ENCODE data around the gene SOX30. TPM values are rescaled to one million over a fixed set of nuclear protein-coding genes. Genes with fewer than 3 reads are reported as not detected.

SOX30 gene
- total RNA-seq, 1 experiment from 2014 or later, result 0.42 TPM

DNA sequence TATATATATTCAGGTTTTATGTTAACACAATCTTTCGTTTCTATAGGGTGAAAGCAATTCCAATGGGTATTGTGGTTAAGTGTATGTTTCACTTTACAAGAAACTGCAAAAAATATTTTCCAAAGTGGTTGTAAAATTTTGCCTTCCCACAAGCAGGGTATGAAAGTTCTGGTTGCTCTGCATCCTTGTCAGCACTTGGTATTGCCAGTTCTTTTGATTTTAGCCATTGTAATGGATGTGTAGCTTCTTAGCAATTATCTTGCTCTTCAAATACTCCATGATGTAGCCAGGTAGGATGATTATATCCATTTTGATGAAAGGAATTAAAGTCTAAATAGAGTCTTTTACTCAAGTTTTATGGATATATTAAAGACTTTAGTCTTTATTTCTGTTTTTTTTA, 67.6 kb downstream of the SOX30 start:
- no peaks in the 10 kb centered on the region for H3K36me3 ChIP-seq (replicated peaks; ENCODE audit: control insufficient read depth, insufficient read depth, low read length)
- no peak overlapping the region for H3K4me3 ChIP-seq (ENCODE audit: insufficient read depth, low read depth, low read length)
- H3K27me3 ChIP-seq (ENCODE audit: control insufficient read depth, insufficient read depth, low read length), result no peaks in the 10 kb centered on the region
- DNase-seq, result no peak

DNA sequence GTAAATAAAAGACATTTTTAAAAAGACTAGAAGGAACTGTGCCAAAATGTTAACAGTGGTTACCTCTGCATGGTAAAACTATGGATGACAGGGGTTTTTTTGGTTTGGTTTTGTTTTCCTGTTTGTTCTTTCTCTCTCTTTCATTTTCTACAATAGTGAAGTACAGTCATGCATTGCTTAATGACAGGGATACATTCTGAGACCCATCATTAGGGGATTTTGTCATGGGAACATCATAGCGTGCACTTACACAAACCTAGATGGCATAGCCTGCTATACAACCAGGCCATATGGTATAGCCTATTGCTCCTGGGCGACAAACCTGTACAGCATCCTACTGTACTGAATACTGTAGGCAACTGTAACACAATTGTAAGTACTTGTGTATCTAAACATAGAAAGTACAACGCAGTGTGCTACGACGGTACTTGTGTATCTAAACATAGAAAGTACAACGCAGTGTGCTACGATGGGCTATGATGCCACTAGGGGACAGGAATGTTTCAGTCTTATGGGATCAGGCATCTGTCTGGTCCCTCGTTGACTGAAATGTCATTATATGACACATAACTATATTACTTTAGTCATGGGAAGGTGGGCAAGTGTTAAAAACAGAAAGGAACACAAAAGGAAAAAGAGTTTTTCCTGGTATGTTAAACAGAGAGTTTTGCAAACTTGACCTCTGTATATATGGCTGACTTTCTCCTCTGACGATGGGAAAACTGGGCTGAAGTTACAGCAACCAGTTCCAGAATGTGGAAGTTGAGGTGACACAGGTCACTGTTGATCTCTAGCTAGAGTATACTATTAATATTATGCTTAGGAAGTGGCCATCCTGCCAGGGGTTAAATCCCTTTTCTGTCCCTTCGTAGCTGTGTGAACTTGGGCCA, 69.3 kb downstream of the SOX30 start:
- Histone ChIP-seq H3K36me3 (replicated peaks; ENCODE audit: control insufficient read depth, insufficient read depth, low read length) (no peaks in the 10 kb centered on the region), H3K27me3 (ENCODE audit: control insufficient read depth, insufficient read depth, low read length) (no peaks in the 10 kb centered on the region), H3K4me3 (ENCODE audit: insufficient read depth, low read depth, low read length) (no peak overlapping the region)
- no peak for DNase-seq

DNA sequence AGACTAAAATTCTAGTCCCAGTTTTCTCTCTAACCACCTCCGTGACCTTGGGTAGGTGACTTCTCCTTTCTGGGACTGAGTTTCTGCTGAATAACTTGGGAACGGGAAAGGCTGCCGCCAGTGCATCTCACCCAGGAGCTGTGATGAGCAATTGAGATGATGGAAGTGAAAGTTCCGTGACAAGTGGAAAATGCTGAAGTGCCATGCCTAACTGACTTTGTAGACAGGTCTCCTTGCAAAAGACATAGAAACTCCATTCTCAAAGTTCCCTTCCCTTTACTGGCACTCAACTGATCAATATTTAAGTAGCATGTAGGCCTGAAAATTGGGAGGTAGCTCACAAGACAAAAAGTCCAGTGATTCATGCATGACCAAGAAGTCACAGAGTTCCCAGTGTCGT, 70.3 kb downstream of the SOX30 start:
- DNase-seq, result no peak
- Histone ChIP-seq H3K4me3 (ENCODE audit: insufficient read depth, low read depth, low read length) (no peak overlapping the region), H3K36me3 (replicated peaks; ENCODE audit: control insufficient read depth, insufficient read depth, low read length) (no peaks in the 10 kb centered on the region), H3K27me3 (ENCODE audit: control insufficient read depth, insufficient read depth, low read length) (no peaks in the 10 kb centered on the region)

DNA sequence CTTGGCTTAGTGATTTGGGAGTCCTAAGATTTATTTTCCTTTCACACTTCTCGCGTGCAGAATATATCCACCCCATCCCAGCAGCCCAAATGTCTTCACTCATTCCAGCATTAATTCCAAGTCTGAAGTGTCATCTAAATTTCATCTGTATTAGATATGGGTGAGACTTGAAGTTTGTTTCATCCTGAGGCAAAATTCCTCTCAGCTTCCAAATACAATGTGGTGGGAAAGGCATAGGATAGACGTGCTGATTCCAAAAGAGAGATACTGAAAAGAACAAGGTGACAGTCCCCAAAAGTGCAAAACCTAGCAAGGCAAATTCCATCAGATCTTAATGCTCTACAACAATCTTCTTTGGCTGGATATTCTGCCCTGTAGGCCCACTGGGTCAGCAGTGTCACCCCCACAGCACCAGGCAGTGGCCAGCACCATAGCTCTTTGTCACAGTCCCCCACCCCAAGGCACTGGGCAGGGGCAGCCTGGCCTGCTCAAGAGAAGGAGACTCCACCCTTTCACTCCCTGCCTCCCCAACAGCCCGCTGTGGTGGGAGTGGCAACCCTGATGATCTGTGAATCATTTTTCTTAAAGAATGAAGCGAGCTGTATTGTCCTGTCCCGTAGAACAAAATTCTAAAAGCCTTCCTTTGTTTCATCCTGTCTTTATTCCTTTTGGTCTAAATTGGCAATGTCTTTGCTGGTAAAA, 74.0 kb downstream of the SOX30 start:
- Histone ChIP-seq H3K36me3 (replicated peaks; ENCODE audit: control insufficient read depth, insufficient read depth, low read length) (no peaks in the 10 kb centered on the region), H3K4me3 (ENCODE audit: insufficient read depth, low read depth, low read length) (no peak overlapping the region), H3K27me3 (ENCODE audit: control insufficient read depth, insufficient read depth, low read length) (peaks cover 6% of the 10 kb centered on the region)
- no peak for DNase-seq

DNA sequence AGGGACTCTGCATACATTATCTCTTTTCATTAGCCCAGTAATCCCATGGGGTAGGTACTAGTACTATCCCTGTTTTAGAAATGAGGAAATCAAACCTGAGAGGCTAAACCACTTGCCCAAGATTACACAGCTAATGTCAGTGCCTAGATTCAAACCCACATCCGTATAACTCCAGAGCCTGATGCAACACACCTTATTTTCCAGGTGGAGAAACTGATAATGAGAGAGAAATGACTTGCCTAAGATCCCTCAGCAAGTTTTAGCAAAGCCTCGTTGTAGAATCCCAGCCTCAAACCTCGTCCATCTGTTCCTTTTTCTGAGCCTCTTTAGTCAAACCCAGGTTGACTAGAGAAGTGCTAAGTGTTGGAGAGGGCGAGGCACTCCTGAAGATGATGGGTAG, 75.6 kb downstream of the SOX30 start:
- Histone ChIP-seq H3K4me3 (ENCODE audit: insufficient read depth, low read depth, low read length) (no peak overlapping the region), H3K27me3 (ENCODE audit: control insufficient read depth, insufficient read depth, low read length) (peaks cover 6% of the 10 kb centered on the region), H3K36me3 (replicated peaks; ENCODE audit: control insufficient read depth, insufficient read depth, low read length) (no peaks in the 10 kb centered on the region)
- DNase-seq, result no peak

Other genes starting within 250 kb of the SOX30 start
- gene NIPAL4, start 192.2 kb downstream of the SOX30 start, total RNA-seq (2014; rRNA removed; shearing (Covaris generic)), result not detected in 2 replicates
- 37.7 and 53.1 TPM in 2 replicates for gene ADAM19, start 76.7 kb downstream of the SOX30 start, total RNA-seq (2014; rRNA removed; shearing (Covaris generic))
- gene C5orf52, start 19.1 kb upstream of the SOX30 start, total RNA-seq (2014; rRNA removed; shearing (Covaris generic)), result not detected in 2 replicates
- 16.6 and 16.8 TPM in 2 replicates for gene THG1L, start 79.0 kb upstream of the SOX30 start, total RNA-seq (2014; rRNA removed; shearing (Covaris generic))
- gene LSM11, start 91.3 kb upstream of the SOX30 start, total RNA-seq (2014; rRNA removed; shearing (Covaris generic)), result 4.6 and 6.5 TPM in 2 replicates
- gene CLINT1, start 206.7 kb upstream of the SOX30 start, total RNA-seq (2014; rRNA removed; shearing (Covaris generic)), result 74.9 and 78.4 TPM in 2 replicates